A549 treated with AZD9567 at 1 μM for 4 hours (cell line): ENCODE results near the gene ARHGAP6. TPM values are rescaled to one million over a fixed set of nuclear protein-coding genes. Genes with fewer than 3 reads are reported as not detected.

Source experiments
- total RNA-seq: library from RNA; stranded (reverse); fragments of 200-300 nt; extraction: Qiagen RNA extraction; gene quantifications from 5 replicates; pipeline ENCODE4 v1.2.3, GENCODE V29; 2022; ENCODE audit not compliant: insufficient read depth

Gene ARHGAP6, protein sequence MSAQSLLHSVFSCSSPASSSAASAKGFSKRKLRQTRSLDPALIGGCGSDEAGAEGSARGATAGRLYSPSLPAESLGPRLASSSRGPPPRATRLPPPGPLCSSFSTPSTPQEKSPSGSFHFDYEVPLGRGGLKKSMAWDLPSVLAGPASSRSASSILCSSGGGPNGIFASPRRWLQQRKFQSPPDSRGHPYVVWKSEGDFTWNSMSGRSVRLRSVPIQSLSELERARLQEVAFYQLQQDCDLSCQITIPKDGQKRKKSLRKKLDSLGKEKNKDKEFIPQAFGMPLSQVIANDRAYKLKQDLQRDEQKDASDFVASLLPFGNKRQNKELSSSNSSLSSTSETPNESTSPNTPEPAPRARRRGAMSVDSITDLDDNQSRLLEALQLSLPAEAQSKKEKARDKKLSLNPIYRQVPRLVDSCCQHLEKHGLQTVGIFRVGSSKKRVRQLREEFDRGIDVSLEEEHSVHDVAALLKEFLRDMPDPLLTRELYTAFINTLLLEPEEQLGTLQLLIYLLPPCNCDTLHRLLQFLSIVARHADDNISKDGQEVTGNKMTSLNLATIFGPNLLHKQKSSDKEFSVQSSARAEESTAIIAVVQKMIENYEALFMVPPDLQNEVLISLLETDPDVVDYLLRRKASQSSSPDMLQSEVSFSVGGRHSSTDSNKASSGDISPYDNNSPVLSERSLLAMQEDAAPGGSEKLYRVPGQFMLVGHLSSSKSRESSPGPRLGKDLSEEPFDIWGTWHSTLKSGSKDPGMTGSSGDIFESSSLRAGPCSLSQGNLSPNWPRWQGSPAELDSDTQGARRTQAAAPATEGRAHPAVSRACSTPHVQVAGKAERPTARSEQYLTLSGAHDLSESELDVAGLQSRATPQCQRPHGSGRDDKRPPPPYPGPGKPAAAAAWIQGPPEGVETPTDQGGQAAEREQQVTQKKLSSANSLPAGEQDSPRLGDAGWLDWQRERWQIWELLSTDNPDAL (N-terminal part only)
- not detected in 5 replicates for total RNA-seq

DNA sequence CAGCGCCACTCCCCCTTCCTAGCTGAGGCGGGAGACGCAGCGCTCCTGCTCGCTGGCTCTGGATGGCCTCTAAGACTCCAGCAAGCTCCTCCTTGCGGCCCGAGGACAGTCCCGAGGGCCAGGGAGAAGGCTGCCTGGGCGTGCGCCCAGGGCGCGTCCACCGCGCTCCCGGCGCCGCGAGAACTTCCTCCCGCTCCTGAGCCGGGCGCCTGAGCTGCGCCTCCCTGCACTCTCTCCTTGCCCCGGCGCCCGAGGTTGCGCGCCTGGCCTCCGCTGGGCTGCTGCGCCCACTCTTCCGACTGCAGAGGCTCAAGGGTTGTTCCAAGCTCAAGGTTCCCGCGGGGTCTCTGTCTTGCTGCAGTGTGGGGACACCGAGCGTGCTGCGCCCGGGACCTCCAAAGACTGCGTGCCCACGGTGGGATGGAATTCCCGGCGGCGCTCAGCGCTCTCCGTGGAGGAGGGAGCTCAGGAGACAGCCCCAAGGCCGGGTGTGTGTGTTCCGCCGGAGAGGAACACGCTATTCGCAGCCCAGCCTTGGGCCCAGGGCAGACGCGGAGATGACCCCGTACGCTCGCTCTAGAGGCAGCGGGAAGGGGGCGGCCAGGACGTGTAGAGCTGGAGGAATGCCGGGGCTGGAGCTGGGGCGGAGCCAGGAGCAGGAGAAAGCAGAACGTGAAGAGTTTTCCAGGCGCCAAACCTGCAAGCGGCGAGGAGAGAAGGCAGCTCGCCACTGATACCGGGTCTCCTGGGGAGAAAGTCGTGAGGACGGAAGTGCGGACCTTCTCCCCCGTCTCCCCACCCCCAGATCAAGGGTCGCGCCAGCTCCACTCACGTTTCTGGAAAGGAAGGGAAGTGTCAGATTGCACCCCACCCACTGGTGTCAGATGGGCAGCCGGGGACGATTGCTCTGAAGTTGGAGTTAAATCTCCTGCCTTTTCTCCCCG lies at the start of gene ARHGAP6:
ARHGAP6 (minus strand) TSS at position 753 of the 944 bp plus-strand sequence. CDS start 1,092 bp downstream, outside the sequence.

DNA sequence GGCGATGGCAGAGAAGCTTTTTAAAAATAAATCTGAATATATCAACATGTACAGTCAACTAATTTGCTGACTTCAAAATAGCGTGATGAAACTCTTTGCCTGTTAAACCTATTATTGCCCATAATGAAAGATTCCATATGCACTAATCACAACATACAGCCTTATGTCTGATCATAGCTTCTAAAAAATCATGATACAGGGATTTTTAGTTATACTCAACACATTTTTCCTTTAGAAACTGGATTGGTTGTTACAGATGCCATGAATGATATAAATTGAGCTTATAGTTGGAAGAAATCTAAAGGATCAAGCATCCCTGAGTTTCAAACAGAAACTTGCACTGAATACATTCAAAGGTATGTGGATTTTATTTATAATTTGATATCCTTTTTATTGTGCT lies 372.6 kb downstream of the ARHGAP6 start, which contains the start of gene AMELX:
AMELX (plus strand) TSS at position 301 of the 400 bp plus-strand sequence. CDS start 1,376 bp downstream, outside the sequence.

DNA sequence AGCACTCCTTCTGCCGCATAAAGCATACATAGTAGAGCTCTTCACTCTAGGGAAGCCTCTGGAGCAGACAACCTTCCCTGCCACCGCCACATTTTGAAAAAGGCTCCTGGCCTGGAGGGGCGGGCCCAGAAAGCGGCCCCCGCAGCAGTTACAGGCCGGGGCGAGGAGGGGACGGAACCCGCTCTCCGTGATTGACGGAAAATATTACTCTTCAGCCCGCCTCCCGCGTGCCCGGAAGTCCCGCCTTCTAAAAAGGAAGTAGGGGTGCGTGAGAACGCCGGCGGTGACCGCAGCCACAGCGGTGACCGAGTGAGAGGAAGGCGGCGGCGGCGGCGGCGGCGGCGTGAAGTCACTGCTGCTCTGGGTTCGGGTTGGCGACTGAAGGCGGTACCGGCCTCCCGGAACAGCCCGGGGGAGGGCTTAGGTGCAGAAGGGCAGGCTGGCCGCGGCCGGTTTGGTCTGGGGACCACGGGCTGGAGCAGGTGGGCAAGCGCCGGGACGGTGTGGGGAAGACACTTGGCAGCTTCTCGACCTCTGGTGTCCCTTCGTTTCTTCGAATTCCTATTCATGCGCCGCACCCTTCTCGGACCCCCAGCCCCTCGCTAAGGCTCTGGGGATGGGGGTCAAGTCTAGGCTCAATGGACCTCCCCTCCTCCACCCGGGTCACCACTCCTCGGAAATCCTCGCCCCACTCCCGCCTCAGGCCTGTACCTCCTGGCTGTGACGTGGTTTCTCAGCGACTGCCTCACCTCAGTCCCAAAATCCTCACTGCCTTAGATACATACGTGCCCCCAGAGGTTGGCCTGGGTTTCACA lies 554.5 kb downstream of the ARHGAP6 start, which contains the start of gene HCCS:
HCCS (plus strand) TSS at position 296 of the 815 bp plus-strand sequence. CDS start 729 bp downstream, outside the sequence.

Other genes starting within 250 kb of the ARHGAP6 start
- 20.5 to 49.0 TPM (median 22.1 TPM) in 5 replicates for gene MSL3, start 92.3 kb upstream of the ARHGAP6 start, total RNA-seq